ENCODE measurements around the gene FAM117A. TPM values are rescaled to one million over a fixed set of nuclear protein-coding genes. Genes with fewer than 3 reads are reported as not detected.

Gene FAM117A
- total and polyA plus RNA-seq, 2 of the 8 experiments (the other 6 are each of a cell fraction or from before 2014, with no cell fraction given): 28.4 to 45.7 TPM

DNA sequence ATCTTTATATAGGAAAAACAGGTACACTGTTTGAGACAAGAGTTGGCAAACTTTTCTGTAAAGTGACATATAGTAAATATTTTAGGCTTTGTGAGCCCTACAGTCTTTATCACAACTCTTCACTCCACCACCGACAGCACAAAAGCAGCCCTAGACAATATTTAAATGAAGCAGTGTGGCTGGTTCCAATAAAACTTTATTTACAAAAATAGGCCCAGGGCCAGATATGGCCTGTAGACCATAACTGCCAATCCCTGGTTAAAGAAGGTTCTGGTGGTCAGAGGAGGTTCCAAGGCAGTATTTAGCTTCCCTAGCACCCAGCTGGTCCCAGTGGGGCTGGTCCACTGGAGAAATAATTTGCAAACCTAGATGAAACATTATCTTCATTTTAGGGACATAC, 3.6 kb downstream of the FAM117A start:
- Histone ChIP-seq H3K4ac (replicated peaks; ENCODE audit: insufficient read length, low read depth, low read length) (no peak overlapping the region), H3K18ac (ENCODE audit: extremely low read depth, low read length) (no peak overlapping the region), H3K9me3 (ENCODE audit: insufficient read depth in 2 of 2, low read depth in 1 of 2, low read length in 1 of 2) (no peaks in the 10 kb centered on the region), H2BK15ac (ENCODE audit: low read length) (no peak overlapping the region), H3K79me1 (ENCODE audit: low read depth, low read length) (no peaks in the 10 kb centered on the region; the same call in none of the 2 replicates), H4K5ac (ENCODE audit: insufficient read length, low read depth, low read length) (no peak overlapping the region), H3K4me3 (ENCODE audit: extremely low read depth in 1 of 4, insufficient read depth in 2 of 4, low read depth in 3 of 4, low read length in 4 of 4) (no peak overlapping the region), H2BK5ac (ENCODE audit: low read depth, low read length) (no peak overlapping the region), H3K56ac (replicated peaks; ENCODE audit: insufficient read length, low read depth, low read length) (no peak overlapping the region), H4K20me1 (replicated peaks in 1 of 2; ENCODE audit: control insufficient read depth in 1 of 2, insufficient read depth in 2 of 2, low read length in 2 of 2) (peaks cover 0 to 3% of the 10 kb centered on the region in 2 experiments), H4K8ac (ENCODE audit: extremely low read depth, insufficient read depth, low read length) (no peak overlapping the region), H2BK120ac (replicated peaks; ENCODE audit: low read depth, low read length) (no peak overlapping the region), H2BK12ac (ENCODE audit: low read depth, low read length) (no peak overlapping the region), H3K36me3 (ENCODE audit: control insufficient read depth in 2 of 4, insufficient read depth in 4 of 4, low read length in 3 of 4) (0 out of 8 replicates have a peak, but pooled peaks cover 0 to 2% (median 0%) of the 10 kb centered on the region in 4 experiments), H3K4me2 (ENCODE audit: insufficient read depth in 1 of 2, low read depth in 2 of 2, low read length in 2 of 2) (no peak overlapping the region; a peak in 1 of 4 replicates), H3K27me3 (replicated peaks in 1 of 4; ENCODE audit: control insufficient read depth in 3 of 4, extremely low read depth in 1 of 4, insufficient read depth in 3 of 4, low read length in 3 of 4) (no peaks in the 10 kb centered on the region), H2AK5ac (ENCODE audit: low read depth, low read length) (no peak overlapping the region), H3K23me2 (ENCODE audit: low read depth, low read length) (peaks cover 7% of the 10 kb centered on the region; the same call in 1 of the 2 replicates), H3K9ac (replicated peaks in 1 of 4; ENCODE audit: extremely low read depth in 1 of 4, low read depth in 3 of 4, low read length in 3 of 4) (no peak overlapping the region), H3K14ac (ENCODE audit: insufficient read length) (no peak overlapping the region), H3K4me1 (replicated peaks in 1 of 4; ENCODE audit: control insufficient read depth in 3 of 4, insufficient read depth in 4 of 4, low read length in 3 of 4) (peaks cover 0 to 20% (median 3%) of the 10 kb centered on the region in 4 experiments; a peak in 5 of 7 replicates), H3K23ac (ENCODE audit: insufficient read length) (no peak overlapping the region), H3K27ac (ENCODE audit: low read depth, low read length) (no peak overlapping the region), H4K91ac (replicated peaks; ENCODE audit: insufficient read length, low read length) (no peak overlapping the region), H3K79me2 (ENCODE audit: control insufficient read depth in 1 of 2, insufficient read depth in 2 of 2, low read length in 2 of 2) (peaks cover 24 to 76% of the 10 kb centered on the region in 2 experiments), H2BK20ac (ENCODE audit: low read length) (no peak overlapping the region), H2AFZ (ENCODE audit: low read length) (no peak overlapping the region)
- TF ChIP-seq SRF (IDR thresholded peaks at IDR 0.05; ENCODE audit: low read depth, low read length) (no peak), KDM1A (IDR thresholded peaks at IDR 0.05; ENCODE audit: borderline replicate concordance, low read length) (no peak), KDM4A (IDR thresholded peaks at IDR 0.05; ENCODE audit: low read depth, low read length, severe bottlenecking) (no peak), BACH1 (IDR thresholded peaks at IDR 0.05; ENCODE audit: low read length) (no peak), RFX5 (IDR thresholded peaks at IDR 0.05; ENCODE audit: borderline replicate concordance, low read depth, low read length) (no peak), CEBPB (IDR thresholded peaks at IDR 0.05; ENCODE audit: low read depth, low read length) (no peak), NRF1 (IDR thresholded peaks at IDR 0.05; ENCODE audit: low read depth, low read length) (no peak)
- TF ChIP-seq, protein P1, sequence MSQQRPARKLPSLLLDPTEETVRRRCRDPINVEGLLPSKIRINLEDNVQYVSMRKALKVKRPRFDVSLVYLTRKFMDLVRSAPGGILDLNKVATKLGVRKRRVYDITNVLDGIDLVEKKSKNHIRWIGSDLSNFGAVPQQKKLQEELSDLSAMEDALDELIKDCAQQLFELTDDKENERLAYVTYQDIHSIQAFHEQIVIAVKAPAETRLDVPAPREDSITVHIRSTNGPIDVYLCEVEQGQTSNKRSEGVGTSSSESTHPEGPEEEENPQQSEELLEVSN (IDR thresholded peaks at IDR 0.05): no peak
- TF ChIP-seq, protein P2, sequence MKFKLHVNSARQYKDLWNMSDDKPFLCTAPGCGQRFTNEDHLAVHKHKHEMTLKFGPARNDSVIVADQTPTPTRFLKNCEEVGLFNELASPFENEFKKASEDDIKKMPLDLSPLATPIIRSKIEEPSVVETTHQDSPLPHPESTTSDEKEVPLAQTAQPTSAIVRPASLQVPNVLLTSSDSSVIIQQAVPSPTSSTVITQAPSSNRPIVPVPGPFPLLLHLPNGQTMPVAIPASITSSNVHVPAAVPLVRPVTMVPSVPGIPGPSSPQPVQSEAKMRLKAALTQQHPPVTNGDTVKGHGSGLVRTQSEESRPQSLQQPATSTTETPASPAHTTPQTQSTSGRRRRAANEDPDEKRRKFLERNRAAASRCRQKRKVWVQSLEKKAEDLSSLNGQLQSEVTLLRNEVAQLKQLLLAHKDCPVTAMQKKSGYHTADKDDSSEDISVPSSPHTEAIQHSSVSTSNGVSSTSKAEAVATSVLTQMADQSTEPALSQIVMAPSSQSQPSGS (IDR thresholded peaks at IDR 0.05; ENCODE audit: low read length): no peak
- ChIA-PET POLR2A (ENCODE audit: partially characterized antibody) (interaction anchor here (1.6 to 4.7 kb wide), 4 partner anchors 7 to 28 kb away, joined by 3 to 59 read pairs (median 32); partner anchors contain the start of gene KAT7), CTCF (ENCODE audit: partially characterized antibody) (interaction anchor here (1.6 to 2.3 kb wide), 2 partner anchors 10 to 52 kb away, joined by 3 to 4 read pairs; partner anchors contain the start of gene SLC35B1)
- 63% methylated on average over 1 of the region's 1 CpG; no CpG with 5 or more reads in 1 of the 2 experiments for WGBS, 2 experiments (ENCODE audit: extremely low coverage in 1 of 2, insufficient coverage in 1 of 2, insufficient read length in 1 of 2, insufficient replicate concordance in 2 of 2, low coverage in 1 of 2, low lambda C conversion rate in 2 of 2, missing lambda C conversion rate in 1 of 2)
- DNase-seq (ENCODE audit: low read depth in 1 of 2, low spot score in 2 of 2) (no peak), FAIRE-seq (no peak)

Measured in H1 (cell line).